Esophagus muscularis mucosa (tissue), 4 donors: Measurements from ENCODE around the gene SPSB3. TPM values are rescaled to one million over a fixed set of nuclear protein-coding genes. Genes with fewer than 3 reads are reported as not detected.
"Not testable (repeated sequence)": the region's sequence is repeated elsewhere in the genome, so short reads cannot be mapped to it uniquely, and the experiment has no call there.

ENCODE experiments used
- DNase-seq: peaks from one replicate; pipeline ENCODE4 v3.0.0-alpha.2; 2017; ENCODE audit errors: extremely low spot score
- H3K27ac ChIP-seq, 4 donors: fragments of 200-600 bp; sonication (generic); replicated peaks in 1 of 4; 1 replicate in 3 of 4; 2 replicates in 1 of 4; pipeline ENCODE4 v1.5.1; 2016 to 2019; ENCODE audit warnings: mild to moderate bottlenecking in 1 of 4
- H3K27me3 ChIP-seq, 4 donors: fragments of 200-600 bp; sonication (generic); one replicate each; pipeline versions ENCODE4 v1.5.1 to v1.6.0; 2016 to 2019
- H3K36me3 ChIP-seq, 4 donors: fragments of 200-600 bp; sonication (generic); one replicate each; pipeline ENCODE4 v1.5.1; 2016 to 2019
- H3K4me1 ChIP-seq, 4 donors: fragments of 200-600 bp; sonication (generic); one replicate each; pipeline ENCODE4 v1.5.1; 2016 to 2019
- H3K4me3 ChIP-seq, 4 donors: fragments of 200-600 bp; sonication (generic); 1 replicate in 2 of 4; 2 replicates in 2 of 4; pipeline ENCODE4 v1.5.1; 2016 to 2019; ENCODE audit warnings: mild to moderate bottlenecking in 4 of 4, moderate library complexity in 1 of 4
- H3K9me3 ChIP-seq, 4 donors: fragments of 200-600 bp; sonication (generic); 1 replicate in 3 of 4; 2 replicates in 1 of 4; pipeline ENCODE4 v1.5.1; 2016 to 2019
- EP300 ChIP-seq: sonication (generic); formaldehyde crosslinking; IDR thresholded peaks from one replicate; pipeline ENCODE4 v1.6.1; 2017; ENCODE audit warnings: antibody characterized with exemption
- POLR2A ChIP-seq: fragments of 450-650 bp; IDR thresholded peaks from one replicate; pipeline ENCODE4 v1.6.1; 2017; ENCODE audit warnings: antibody characterized with exemption, moderate library complexity, mild to moderate bottlenecking, low read depth
- POLR2AphosphoS5 ChIP-seq, 2 donors: sonication (generic); formaldehyde crosslinking; IDR thresholded peaks; one replicate each; pipeline ENCODE4 v1.6.1; 2017; ENCODE audit warnings: antibody characterized with exemption in 2 of 2
- WGBS: methylation state at CpG from one replicate; pipeline ENCODE4 v1.1.5; 2018; 5-methylcytosine and 5-hydroxymethylcytosine counted together
- intact Hi-C: fragments of 100-400 bp; cut with DNase I; formaldehyde crosslinking; loops from one replicate; pipeline ENCODE4 v1.15.1; 2023
- total RNA-seq, 4 donors: library from RNA; depleted of rRNA; stranded (reverse); fragments of >200 nt; gene quantifications; one replicate each; pipeline versions ENCODE4 v1.1.0 to v1.2.1, GENCODE V29; 2016
- TF ChIP-seq, protein P1 (sequence below), 3 experiments: fragments of 200-600 bp in 2 of 3; fragments of 450-650 bp in 1 of 3; sonication (generic) in 2 of 3; IDR thresholded peaks; one replicate each; pipeline ENCODE4 v1.5.1; 2017 to 2019; ENCODE audit warnings: antibody characterized with exemption in 3 of 3, mild to moderate bottlenecking in 2 of 3, moderate library complexity in 1 of 3

SPSB3 gene
- total RNA-seq, 4 donors from 2014 or later: 69.1 to 101 (median 78.6) TPM

DNA sequence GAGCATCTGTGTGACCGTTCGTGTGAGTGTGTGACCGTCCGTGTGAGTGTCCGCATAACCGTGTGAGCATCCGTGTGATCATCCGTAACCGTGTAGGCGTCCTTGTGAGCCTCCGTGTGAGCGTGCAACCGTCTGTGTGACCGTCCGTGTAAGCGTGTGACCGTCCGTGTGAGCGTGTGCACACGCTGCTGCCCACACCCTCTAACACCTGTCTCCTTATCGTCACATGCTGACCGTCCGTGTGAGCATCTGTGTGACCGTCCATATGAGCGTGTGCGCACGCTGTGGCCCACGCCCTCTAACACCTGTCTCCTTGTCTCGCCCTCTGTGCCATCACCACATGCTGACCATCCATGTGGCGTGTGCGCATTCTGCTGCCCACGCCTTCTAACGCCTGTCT lies 42.1 kb downstream of the SPSB3 start:
- no peak for DNase-seq
- TF ChIP-seq EP300 (no peak), POLR2AphosphoS5 (IDR thresholded peaks at IDR 0.05) (no peak), POLR2A (no peak)
- TF ChIP-seq, protein P1, sequence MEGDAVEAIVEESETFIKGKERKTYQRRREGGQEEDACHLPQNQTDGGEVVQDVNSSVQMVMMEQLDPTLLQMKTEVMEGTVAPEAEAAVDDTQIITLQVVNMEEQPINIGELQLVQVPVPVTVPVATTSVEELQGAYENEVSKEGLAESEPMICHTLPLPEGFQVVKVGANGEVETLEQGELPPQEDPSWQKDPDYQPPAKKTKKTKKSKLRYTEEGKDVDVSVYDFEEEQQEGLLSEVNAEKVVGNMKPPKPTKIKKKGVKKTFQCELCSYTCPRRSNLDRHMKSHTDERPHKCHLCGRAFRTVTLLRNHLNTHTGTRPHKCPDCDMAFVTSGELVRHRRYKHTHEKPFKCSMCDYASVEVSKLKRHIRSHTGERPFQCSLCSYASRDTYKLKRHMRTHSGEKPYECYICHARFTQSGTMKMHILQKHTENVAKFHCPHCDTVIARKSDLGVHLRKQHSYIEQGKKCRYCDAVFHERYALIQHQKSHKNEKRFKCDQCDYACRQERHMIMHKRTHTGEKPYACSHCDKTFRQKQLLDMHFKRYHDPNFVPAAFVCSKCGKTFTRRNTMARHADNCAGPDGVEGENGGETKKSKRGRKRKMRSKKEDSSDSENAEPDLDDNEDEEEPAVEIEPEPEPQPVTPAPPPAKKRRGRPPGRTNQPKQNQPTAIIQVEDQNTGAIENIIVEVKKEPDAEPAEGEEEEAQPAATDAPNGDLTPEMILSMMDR (IDR thresholded peaks at IDR 0.05): no peak
- Histone ChIP-seq H3K4me1 (no peaks in the 10 kb centered on the region), H3K27ac (no peak overlapping the region), H3K4me3 (no peak overlapping the region), H3K36me3 (peaks cover 6 to 48% (median 41%) of the 10 kb centered on the region in 4 donors), H3K9me3 (no peaks in the 10 kb centered on the region), H3K27me3 (no peaks in the 10 kb centered on the region)
- WGBS: 94% methylated on average over 33 of the region's 33 CpGs
- intact Hi-C loops: no loop called here

DNA sequence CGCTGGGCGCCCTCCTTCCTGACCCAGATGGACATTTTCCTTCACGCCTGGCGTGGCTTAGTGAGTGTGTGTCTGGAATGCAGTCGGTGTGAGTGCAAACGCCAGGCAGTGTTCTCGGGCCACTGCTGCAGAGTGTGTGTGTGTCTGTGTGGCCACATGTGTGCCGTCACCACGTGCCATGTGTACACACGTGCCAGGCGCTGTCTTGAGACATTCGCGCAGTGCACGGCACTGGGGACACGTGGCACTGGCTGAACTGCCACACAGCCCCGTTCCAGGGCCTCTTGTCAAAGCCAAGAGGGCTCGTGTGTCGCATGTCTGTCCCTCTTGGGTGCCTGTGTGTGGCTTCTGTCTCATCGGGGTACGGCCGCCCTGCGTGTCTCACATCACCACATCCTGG lies 47.6 kb downstream of the SPSB3 start:
- Histone ChIP-seq H3K36me3 (peaks cover 20 to 52% (median 48%) of the 10 kb centered on the region in 4 donors), H3K9me3 (no peaks in the 10 kb centered on the region), H3K27ac (no peak overlapping the region), H3K4me3 (no peak overlapping the region), H3K27me3 (no peaks in the 10 kb centered on the region), H3K4me1 (no peaks in the 10 kb centered on the region)
- intact Hi-C loops: no loop called here
- 98% methylated on average over 18 of the region's 22 CpGs for WGBS
- no peak for DNase-seq
- TF ChIP-seq EP300: no peak
- TF ChIP-seq POLR2A: no peak
- TF ChIP-seq, protein P1 (IDR thresholded peaks at IDR 0.05): no peak
- TF ChIP-seq POLR2AphosphoS5 (IDR thresholded peaks at IDR 0.05): no peak

DNA sequence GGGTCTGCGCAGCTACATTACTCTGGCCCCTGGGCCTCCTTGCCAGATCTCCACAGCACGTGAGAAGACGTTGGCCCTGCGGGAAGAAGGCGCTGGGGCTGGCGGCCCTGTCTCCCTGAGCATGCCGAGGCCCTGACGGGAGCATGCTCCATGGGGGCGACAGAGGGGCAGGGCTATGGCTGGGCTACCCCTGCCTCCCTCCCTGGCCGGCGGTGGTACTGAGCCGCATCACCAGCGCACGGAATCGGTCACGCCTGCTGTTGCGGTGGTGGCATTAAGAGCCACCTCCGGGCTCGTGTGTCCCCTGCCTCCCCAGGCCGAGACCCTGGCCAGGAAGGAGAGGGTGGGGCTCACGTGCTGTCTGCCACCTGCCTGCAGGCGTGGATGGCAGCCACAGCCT lies 48.2 kb downstream of the SPSB3 start:
- peaks cover 27 to 59% (median 55%) of the 10 kb centered on the region in 4 donors for H3K36me3 ChIP-seq
- no CpG with 5 or more reads among the region's 22 CpGs for WGBS
- TF ChIP-seq POLR2A (no peak), POLR2AphosphoS5 (IDR thresholded peaks at IDR 0.05) (no peak), EP300 (no peak)
- TF ChIP-seq, protein P1 (IDR thresholded peaks at IDR 0.05): no peak
- no peaks in the 10 kb centered on the region for H3K4me1 ChIP-seq
- DNase-seq: no peak
- H3K4me3 ChIP-seq: no peak overlapping the region
- no peaks in the 10 kb centered on the region for H3K9me3 ChIP-seq
- no peak overlapping the region for H3K27ac ChIP-seq
- no peaks in the 10 kb centered on the region for H3K27me3 ChIP-seq
- intact Hi-C loops: no loop called here

DNA sequence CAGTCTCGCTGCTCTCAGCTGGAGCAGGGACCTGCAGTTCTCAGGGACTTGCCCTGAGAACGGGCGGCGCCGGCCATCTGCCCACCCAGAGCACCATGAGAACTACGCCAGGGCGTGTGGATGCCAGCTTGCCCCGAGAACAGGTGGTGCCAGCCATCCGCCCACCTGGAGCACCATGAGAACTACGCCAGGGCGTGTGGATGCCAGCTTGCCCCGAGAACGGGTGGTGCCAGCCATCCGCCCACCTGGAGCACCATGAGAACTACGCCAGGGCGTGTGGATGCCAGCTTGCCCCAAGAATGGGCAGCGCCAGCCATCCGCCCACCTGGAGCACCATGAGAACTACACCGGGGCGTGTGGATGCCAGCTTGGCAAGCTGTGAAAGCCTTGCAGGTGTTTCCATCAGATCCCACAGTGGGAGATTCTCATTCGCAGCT lies 49.8 kb downstream of the SPSB3 start:
- H3K27ac ChIP-seq, intact Hi-C loops, H3K9me3 ChIP-seq, H3K4me3 ChIP-seq, H3K27me3 ChIP-seq, H3K4me1 ChIP-seq, DNase-seq: not testable (repeated sequence)
- 90% methylated on average over 7 of the region's 21 CpGs for WGBS
- H3K36me3 ChIP-seq: peaks cover 35 to 75% (median 70%) of the 10 kb centered on the region in 4 donors

DNA sequence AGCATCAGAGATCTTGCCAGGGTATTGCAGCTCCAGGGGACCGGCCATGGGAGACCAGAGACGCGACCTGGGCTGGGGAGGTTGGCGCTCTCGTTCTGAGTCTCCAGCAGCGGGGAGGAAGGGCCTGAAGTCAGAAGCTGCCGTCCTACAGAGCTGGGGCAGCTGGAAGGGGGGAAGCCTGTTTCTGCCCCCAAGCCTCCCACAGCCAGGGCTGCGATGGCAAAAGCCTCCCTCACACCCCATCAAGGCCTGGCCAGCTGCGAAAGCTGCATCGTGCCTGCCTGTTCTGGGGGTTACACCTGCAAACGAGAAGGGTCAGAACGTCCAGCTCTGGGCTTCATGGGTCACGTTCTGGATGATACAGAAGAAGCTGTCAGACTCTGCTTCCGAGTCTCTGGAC lies 50.3 kb downstream of the SPSB3 start:
- Histone ChIP-seq H3K27me3 (no peaks in the 10 kb centered on the region), H3K36me3 (peaks cover 35 to 77% (median 74%) of the 10 kb centered on the region in 4 donors), H3K9me3 (no peaks in the 10 kb centered on the region), H3K4me3 (no peak overlapping the region), H3K4me1 (no peaks in the 10 kb centered on the region), H3K27ac (no peak overlapping the region)
- DNase-seq: no peak
- no peak for TF ChIP-seq POLR2A
- no peak for TF ChIP-seq EP300
- TF ChIP-seq, protein P1 (IDR thresholded peaks at IDR 0.05): no peak
- no peak for TF ChIP-seq POLR2AphosphoS5 (IDR thresholded peaks at IDR 0.05)
- 88% methylated on average over 11 of the region's 14 CpGs for WGBS
- intact Hi-C loops: no loop called here
